Measurements from ENCODE around the gene RRBP1.

RRBP1 gene

DNA sequence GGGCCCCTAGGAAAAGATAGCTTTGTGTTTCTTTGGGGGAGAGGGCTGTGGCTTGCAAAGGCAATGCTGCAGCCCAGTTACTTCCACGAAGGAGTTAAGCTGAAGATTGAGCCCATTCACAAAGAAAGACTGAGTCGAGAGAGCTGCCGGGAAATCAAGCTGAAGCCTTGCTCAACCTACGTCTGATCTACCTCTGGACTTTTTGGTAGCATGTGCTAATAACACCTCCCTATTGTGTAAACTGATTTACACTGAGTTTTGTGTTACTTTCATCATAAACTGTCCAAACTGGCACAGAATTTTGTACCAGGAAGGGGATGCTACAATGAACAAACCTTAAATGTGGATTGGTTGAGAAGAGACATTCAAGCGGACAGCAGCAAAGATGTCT, 41.3 kb upstream of the RRBP1 start:
- TF ChIP-seq, protein P1, sequence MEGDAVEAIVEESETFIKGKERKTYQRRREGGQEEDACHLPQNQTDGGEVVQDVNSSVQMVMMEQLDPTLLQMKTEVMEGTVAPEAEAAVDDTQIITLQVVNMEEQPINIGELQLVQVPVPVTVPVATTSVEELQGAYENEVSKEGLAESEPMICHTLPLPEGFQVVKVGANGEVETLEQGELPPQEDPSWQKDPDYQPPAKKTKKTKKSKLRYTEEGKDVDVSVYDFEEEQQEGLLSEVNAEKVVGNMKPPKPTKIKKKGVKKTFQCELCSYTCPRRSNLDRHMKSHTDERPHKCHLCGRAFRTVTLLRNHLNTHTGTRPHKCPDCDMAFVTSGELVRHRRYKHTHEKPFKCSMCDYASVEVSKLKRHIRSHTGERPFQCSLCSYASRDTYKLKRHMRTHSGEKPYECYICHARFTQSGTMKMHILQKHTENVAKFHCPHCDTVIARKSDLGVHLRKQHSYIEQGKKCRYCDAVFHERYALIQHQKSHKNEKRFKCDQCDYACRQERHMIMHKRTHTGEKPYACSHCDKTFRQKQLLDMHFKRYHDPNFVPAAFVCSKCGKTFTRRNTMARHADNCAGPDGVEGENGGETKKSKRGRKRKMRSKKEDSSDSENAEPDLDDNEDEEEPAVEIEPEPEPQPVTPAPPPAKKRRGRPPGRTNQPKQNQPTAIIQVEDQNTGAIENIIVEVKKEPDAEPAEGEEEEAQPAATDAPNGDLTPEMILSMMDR (IDR thresholded peaks at IDR 0.05): no peak
- TF ChIP-seq ZFX (IDR thresholded peaks at IDR 0.05; ENCODE audit: borderline replicate concordance): no peak
- no peak overlapping the region for H3K27ac ChIP-seq

DNA sequence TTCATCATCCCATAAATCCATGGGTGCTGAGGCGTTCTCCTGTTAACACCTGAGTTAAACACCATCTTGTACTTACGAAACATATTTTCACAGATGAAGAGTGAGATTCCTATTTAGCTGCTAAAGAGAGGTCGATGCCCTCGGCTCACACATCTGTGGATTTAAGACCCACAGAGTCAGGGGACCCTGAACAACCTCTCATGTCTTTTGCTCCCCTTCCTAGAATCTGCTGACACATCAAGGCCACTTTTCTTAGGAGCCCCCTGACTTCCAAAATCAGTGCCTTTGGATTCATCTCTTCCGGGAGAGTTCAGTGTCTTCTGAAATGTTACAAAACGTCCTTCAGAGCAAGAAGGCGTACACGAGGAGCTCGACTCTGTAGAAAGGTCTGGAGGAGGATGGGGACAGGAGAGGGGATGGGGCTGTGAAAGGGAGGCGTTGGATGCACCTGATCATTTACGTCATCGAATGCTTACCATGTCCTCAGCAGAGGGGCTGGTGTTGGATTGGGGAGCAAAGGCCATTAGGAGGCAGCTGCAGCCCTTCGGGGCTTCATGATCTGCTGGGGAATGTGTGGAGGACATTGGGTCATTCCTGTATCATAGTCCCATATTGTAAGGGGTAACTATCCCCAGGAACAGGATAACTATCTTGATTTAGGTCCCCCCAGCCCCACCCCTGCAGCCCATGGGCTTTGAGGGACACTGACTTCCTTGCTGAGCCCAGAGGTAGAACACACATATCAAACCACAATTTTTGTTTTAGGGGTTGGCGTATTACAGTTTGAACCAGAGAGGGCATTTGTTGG, 40.7 kb upstream of the RRBP1 start:
- H3K27ac ChIP-seq: no peak overlapping the region
- TF ChIP-seq, protein P1 (IDR thresholded peaks at IDR 0.05): no peak
- no peak for TF ChIP-seq ZFX (IDR thresholded peaks at IDR 0.05; ENCODE audit: borderline replicate concordance)

DNA sequence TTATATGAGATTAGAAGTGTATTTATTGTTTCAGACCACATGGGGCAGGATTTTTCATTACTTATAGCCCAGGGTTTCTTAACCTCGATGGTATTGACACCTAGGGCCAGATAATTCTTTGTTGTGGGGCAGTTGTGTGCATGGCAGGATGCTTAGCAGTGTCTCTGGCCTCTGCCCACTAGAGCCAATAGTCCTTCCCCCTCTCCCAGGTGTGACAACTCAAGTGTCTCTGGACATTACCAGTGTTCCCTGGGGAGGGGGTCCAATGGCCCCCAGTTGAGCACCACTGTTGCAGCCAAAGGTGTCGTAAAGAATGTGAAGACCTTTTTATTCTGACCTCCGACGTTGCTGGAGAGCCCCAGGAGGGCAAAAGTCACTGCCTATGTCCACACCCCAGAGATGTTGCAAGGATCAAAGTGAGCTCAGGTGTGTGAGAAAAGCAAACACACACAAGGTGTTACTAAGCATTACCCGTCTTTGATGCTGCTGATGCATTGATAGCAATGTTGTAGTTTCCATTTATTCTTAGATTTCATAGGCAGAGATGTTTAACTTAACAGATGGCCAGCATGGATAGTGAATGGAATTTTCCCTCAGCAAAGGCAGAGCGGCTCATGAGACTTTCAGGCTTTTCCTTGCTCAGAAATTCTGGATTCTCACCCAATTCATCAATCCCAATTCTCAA, 39.9 kb upstream of the RRBP1 start:
- TF ChIP-seq ZFX (IDR thresholded peaks at IDR 0.05; ENCODE audit: borderline replicate concordance): no peak
- TF ChIP-seq, protein P1 (IDR thresholded peaks at IDR 0.05): peak; percentile 29; the same call in 1 of the 2 replicates

DNA sequence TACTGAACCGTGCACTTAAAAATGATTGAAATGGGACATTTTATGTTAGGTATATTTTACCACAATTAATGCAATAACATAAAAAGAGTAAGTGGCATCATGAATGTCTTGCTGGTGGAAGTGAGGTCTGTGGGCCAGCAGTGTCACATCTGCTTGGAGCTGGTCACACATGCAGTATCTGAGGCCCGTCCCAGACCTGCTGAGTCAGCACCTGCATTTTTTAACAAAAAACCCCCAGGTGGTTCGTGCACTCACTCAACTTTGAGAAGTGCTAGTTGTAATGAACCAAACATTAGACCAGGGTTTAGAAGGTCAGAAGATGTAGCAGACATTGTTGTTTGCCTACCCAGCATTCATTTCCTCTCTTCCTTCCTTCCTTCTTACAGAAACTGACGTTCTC, 38.7 kb upstream of the RRBP1 start:
- TF ChIP-seq, protein P1 (IDR thresholded peaks at IDR 0.05): no peak
- no peak for TF ChIP-seq ZFX (IDR thresholded peaks at IDR 0.05; ENCODE audit: borderline replicate concordance)
- no peak overlapping the region for H3K27ac ChIP-seq

More for the DNA sequence above, 39.9 kb upstream of the RRBP1 start:
- H3K27ac ChIP-seq: no peak overlapping the region

DNA sequence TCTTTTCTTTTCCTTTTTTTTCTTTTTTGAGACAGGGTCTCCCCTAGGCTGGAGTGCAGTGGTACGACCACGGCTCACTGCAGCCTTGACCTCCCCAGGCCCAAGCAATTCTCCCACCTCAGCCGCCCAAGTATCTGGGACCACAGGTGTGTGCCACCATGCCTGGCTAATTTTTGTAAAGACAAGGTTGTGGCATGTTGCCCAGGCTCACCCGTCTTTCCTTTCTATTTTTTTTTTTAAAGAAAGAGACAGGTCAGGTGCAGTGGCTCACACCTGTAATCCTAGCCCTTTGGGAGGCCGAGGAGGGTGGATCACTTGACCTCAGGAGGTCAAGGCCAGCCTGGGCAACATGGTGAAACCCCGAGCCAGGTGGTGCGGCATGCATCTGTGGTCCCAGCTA, 34.3 kb upstream of the RRBP1 start:
- TF ChIP-seq, protein P1 (IDR thresholded peaks at IDR 0.05): no peak
- TF ChIP-seq ZFX (IDR thresholded peaks at IDR 0.05; ENCODE audit: borderline replicate concordance): no peak
- H3K27ac ChIP-seq: no peak overlapping the region

DNA sequence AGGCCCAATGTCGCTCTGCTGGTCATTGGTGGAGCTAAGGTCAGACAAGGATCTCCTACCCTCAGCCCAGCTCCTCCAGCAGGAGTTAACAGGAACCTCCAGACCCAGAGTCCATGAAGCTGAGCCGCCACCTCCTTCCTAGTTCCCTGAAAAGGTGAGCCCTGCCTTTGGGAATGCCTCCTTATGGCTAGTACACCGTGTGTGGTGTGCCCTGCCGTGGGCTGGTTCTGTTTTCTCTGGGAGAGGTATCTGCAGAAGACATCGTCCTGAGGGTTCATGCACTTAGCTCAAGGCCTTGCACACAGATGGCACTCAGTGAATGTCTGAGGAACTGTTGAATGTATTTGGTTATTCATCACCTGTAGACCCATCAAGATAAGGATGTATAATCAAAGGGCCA, 33.0 kb upstream of the RRBP1 start:
- TF ChIP-seq ZFX (IDR thresholded peaks at IDR 0.05; ENCODE audit: borderline replicate concordance): no peak
- TF ChIP-seq, protein P1 (IDR thresholded peaks at IDR 0.05): no peak

DNA sequence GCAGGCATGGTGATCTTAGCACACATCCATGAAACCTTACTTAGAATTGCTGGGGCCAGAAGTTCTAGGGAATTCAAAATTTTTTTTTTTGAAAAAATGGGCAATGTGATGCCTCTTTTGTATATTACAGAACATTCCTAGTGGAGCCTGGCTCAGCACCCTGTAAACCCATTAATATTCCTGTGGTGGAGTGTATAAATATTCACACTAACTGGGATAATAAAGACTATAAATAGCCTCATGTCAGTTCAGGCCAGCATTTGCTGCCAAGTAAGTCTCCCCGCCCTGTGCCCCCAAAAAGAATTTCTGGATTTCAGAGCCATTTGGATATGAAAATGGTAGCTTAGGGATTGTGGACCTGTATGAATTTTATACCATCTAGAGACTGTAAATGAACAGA, 32.6 kb upstream of the RRBP1 start:
- H3K27ac ChIP-seq: no peak overlapping the region
- no peak for TF ChIP-seq ZFX (IDR thresholded peaks at IDR 0.05; ENCODE audit: borderline replicate concordance)
- TF ChIP-seq, protein P1 (IDR thresholded peaks at IDR 0.05): no peak

More for the DNA sequence above, 33.0 kb upstream of the RRBP1 start:
- no peak overlapping the region for H3K27ac ChIP-seq
